Liver (tissue), 3 donors: ENCODE data around the gene EPB41L4B.

Experiments used
- GABPA ChIP-seq, 2 donors: IDR thresholded peaks in 1 of 2; conservative IDR thresholded peaks in 1 of 2; 2 replicates each; pipeline ENCODE4 v1.6.1; 2016; ENCODE audit warnings: antibody characterized with exemption in 2 of 2, mild to moderate bottlenecking in 1 of 2, moderate library complexity in 1 of 2
- RAD21 ChIP-seq, 2 donors: IDR thresholded peaks; 2 replicates each; pipeline ENCODE4 v1.6.1; 2016; ENCODE audit warnings: antibody characterized with exemption in 2 of 2, mild to moderate bottlenecking in 2 of 2
- YY1 ChIP-seq: IDR thresholded peaks from 2 replicates; pipeline ENCODE4 v1.6.1; 2016; ENCODE audit warnings: antibody characterized with exemption, mild to moderate bottlenecking
- TF ChIP-seq, protein P1 (sequence below): fragments of 150-350 bp; IDR thresholded peaks from 2 replicates; pipeline ENCODE4 v1.5.1; 2017; ENCODE audit warnings: improper control_type of control experiment, low read depth, low read length; ENCODE audit not compliant: missing input control
- TF ChIP-seq, protein P2 (sequence below): IDR thresholded peaks from 2 replicates; pipeline ENCODE4 v1.6.1; 2016; ENCODE audit warnings: antibody characterized with exemption
- donor health status: healthy.
- donor health status: healthy.

DNA sequence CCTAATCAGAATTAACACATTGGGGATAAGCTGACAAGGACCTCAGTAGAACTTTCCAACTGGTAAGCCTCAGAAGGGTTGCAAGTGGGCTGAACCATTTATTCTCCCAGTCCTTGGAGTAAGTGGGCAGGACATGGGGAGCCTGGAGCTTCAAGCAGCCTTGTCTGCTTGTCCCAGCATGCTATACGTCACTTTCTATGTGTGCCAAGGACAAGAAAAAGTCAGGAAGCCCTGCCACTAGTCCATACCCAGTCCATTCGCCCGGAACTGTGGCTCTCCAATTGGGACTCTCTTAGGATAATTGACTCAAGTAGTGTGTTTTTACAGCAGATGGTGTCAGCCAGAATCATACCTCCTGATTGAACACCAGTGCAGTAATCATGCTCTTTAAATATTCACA, 91.2 kb downstream of the EPB41L4B start:
- TF ChIP-seq, protein P1, sequence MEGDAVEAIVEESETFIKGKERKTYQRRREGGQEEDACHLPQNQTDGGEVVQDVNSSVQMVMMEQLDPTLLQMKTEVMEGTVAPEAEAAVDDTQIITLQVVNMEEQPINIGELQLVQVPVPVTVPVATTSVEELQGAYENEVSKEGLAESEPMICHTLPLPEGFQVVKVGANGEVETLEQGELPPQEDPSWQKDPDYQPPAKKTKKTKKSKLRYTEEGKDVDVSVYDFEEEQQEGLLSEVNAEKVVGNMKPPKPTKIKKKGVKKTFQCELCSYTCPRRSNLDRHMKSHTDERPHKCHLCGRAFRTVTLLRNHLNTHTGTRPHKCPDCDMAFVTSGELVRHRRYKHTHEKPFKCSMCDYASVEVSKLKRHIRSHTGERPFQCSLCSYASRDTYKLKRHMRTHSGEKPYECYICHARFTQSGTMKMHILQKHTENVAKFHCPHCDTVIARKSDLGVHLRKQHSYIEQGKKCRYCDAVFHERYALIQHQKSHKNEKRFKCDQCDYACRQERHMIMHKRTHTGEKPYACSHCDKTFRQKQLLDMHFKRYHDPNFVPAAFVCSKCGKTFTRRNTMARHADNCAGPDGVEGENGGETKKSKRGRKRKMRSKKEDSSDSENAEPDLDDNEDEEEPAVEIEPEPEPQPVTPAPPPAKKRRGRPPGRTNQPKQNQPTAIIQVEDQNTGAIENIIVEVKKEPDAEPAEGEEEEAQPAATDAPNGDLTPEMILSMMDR, result no peak
- TF ChIP-seq RAD21 (IDR thresholded peaks at IDR 0.05), result no peak
- TF ChIP-seq GABPA (IDR thresholded peaks at IDR 0.05 in 1 of 2, conservative IDR thresholded peaks at IDR 0.05 in 1 of 2), result no peak
- TF ChIP-seq, protein P2, sequence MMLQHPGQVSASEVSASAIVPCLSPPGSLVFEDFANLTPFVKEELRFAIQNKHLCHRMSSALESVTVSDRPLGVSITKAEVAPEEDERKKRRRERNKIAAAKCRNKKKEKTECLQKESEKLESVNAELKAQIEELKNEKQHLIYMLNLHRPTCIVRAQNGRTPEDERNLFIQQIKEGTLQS, result no peak
- TF ChIP-seq YY1, result no peak
